ENCODE data around the gene SULT1C4.

Gene SULT1C4

DNA sequence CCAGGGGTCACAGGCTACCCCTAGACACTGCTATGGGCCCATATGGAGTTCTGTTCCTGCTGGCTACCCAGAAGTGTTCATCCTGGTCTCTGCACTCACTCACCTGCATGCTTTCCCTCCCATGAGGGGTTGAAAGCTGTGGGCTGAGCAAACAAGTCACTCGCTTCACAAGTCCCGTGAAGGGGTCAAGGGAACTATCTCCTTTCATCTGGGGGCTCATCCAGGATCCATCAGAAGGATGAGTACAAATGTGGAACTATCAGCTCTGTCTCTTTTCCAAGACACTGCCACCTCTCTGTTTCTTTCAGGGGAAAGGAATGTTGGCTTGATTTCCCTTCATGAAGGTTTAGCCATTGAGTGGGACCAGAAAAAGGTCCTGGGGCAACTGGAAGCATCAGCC is 21.7 kb downstream of the SULT1C4 start:
- DNase-seq (ENCODE audit: low spot score), result no peak
- no peaks in the 10 kb centered on the region for H3K9me3 ChIP-seq (ENCODE audit: severe bottlenecking)

GRCh38 chr2:108401800-108402199 is 24.0 kb downstream of the SULT1C4 start:
- H3K36me3 ChIP-seq (ENCODE audit: low read depth), result no peaks in the 10 kb centered on the region
- DNase-seq (ENCODE audit: low spot score) (no peak), ATAC-seq (ENCODE audit: low read depth) (no peak)
- H3K4me1 ChIP-seq (ENCODE audit: insufficient read depth, poor library complexity, severe bottlenecking), result no peaks in the 10 kb centered on the region
- no peaks in the 10 kb centered on the region for H3K27me3 ChIP-seq (ENCODE audit: insufficient read depth, poor library complexity, severe bottlenecking)
- H3K9me3 ChIP-seq (ENCODE audit: severe bottlenecking), result peaks cover 5% of the 10 kb centered on the region
- H3K27ac ChIP-seq (ENCODE audit: poor library complexity, severe bottlenecking), result no peak overlapping the region
- no peak overlapping the region for H3K4me3 ChIP-seq (ENCODE audit: severe bottlenecking)
- TF ChIP-seq, protein P1, sequence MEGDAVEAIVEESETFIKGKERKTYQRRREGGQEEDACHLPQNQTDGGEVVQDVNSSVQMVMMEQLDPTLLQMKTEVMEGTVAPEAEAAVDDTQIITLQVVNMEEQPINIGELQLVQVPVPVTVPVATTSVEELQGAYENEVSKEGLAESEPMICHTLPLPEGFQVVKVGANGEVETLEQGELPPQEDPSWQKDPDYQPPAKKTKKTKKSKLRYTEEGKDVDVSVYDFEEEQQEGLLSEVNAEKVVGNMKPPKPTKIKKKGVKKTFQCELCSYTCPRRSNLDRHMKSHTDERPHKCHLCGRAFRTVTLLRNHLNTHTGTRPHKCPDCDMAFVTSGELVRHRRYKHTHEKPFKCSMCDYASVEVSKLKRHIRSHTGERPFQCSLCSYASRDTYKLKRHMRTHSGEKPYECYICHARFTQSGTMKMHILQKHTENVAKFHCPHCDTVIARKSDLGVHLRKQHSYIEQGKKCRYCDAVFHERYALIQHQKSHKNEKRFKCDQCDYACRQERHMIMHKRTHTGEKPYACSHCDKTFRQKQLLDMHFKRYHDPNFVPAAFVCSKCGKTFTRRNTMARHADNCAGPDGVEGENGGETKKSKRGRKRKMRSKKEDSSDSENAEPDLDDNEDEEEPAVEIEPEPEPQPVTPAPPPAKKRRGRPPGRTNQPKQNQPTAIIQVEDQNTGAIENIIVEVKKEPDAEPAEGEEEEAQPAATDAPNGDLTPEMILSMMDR (IDR thresholded peaks at IDR 0.05; ENCODE audit: poor library complexity, severe bottlenecking), result no peak

More for the DNA sequence above, 21.7 kb downstream of the SULT1C4 start:
- H3K4me3 ChIP-seq (ENCODE audit: severe bottlenecking), result no peak overlapping the region
- no peaks in the 10 kb centered on the region for H3K36me3 ChIP-seq (ENCODE audit: low read depth)
- H3K27ac ChIP-seq (ENCODE audit: poor library complexity, severe bottlenecking), result no peak overlapping the region
- TF ChIP-seq, protein P1 (IDR thresholded peaks at IDR 0.05; ENCODE audit: poor library complexity, severe bottlenecking), result no peak
- no peaks in the 10 kb centered on the region for H3K27me3 ChIP-seq (ENCODE audit: insufficient read depth, poor library complexity, severe bottlenecking)
- H3K4me1 ChIP-seq (ENCODE audit: insufficient read depth, poor library complexity, severe bottlenecking), result no peaks in the 10 kb centered on the region
- ATAC-seq (ENCODE audit: low read depth), result no peak

GRCh38 chr2:108403494-108403893 is 25.7 kb downstream of the SULT1C4 start:
- ATAC-seq (ENCODE audit: low read depth), result no peak
- no peaks in the 10 kb centered on the region for H3K27me3 ChIP-seq (ENCODE audit: insufficient read depth, poor library complexity, severe bottlenecking)
- TF ChIP-seq, protein P1 (IDR thresholded peaks at IDR 0.05; ENCODE audit: poor library complexity, severe bottlenecking), result no peak
- no peak overlapping the region for H3K27ac ChIP-seq (ENCODE audit: poor library complexity, severe bottlenecking)
- no peak overlapping the region for H3K4me3 ChIP-seq (ENCODE audit: severe bottlenecking)
- no peaks in the 10 kb centered on the region for H3K36me3 ChIP-seq (ENCODE audit: low read depth)
- no peaks in the 10 kb centered on the region for H3K4me1 ChIP-seq (ENCODE audit: insufficient read depth, poor library complexity, severe bottlenecking)
- peaks cover 5% of the 10 kb centered on the region for H3K9me3 ChIP-seq (ENCODE audit: severe bottlenecking)
- no peak for DNase-seq (ENCODE audit: low spot score)

DNA sequence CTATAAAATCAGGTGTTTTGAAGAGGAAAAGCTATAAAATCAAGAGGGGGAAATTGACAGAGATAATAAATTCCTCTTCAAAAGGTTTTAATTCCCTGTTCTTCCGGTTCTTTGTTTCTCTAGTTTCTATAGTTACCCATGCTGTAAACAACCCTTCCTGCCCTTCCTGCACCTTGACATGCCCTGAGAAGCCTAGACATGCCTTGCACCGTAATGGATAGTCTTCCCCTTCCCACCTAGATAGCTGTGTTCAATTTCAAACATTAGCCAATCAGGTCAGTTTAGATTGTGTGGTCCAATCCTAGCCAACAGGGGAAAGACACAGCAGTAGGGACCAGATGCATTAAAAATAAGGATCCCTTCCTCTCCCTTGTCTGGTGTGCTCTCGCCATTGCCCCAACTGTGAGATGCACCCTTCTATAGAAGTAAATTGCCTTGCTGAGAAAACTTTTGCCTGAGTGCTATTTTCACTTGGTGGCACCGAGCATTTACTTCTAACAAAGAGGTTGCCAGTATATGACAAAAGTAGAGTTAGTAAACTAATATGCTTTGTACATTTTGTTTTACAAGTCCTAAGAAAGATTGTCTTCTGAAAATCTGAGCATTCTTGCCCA is 27.1 kb downstream of the SULT1C4 start:
- ATAC-seq (ENCODE audit: low read depth) (no peak), DNase-seq (ENCODE audit: low spot score) (no peak)
- H3K27me3 ChIP-seq (ENCODE audit: insufficient read depth, poor library complexity, severe bottlenecking), result no peaks in the 10 kb centered on the region
- no peak overlapping the region for H3K4me3 ChIP-seq (ENCODE audit: severe bottlenecking)
- H3K4me1 ChIP-seq (ENCODE audit: insufficient read depth, poor library complexity, severe bottlenecking), result no peaks in the 10 kb centered on the region
- H3K36me3 ChIP-seq (ENCODE audit: low read depth), result no peaks in the 10 kb centered on the region
- H3K9me3 ChIP-seq (ENCODE audit: severe bottlenecking), result peaks cover 5% of the 10 kb centered on the region
- TF ChIP-seq, protein P1 (IDR thresholded peaks at IDR 0.05; ENCODE audit: poor library complexity, severe bottlenecking), result no peak
- H3K27ac ChIP-seq (ENCODE audit: poor library complexity, severe bottlenecking), result no peak overlapping the region
